H1 (cell line): ENCODE data around the gene MRPS17. TPM values are rescaled to one million over a fixed set of nuclear protein-coding genes. Genes with fewer than 3 reads are reported as not detected.

Experiments used
- CBX8 ChIP-seq: fragments of 300-800, 300-1000 bp; sonication (generic); IDR thresholded peaks from 2 replicates; pipeline ENCODE4 v1.7.1; 2016; ENCODE audit warnings: low read depth, low read length, borderline replicate concordance
- CHD7 ChIP-seq: fragments of 300-600 bp; sonication (generic); IDR thresholded peaks from 2 replicates; pipeline ENCODE4 v1.7.1; 2012; ENCODE audit warnings: low read length, moderate library complexity, mild to moderate bottlenecking, inconsistent platforms; ENCODE audit not compliant: insufficient replicate concordance
- polyA plus RNA-seq, 7 experiments: library from polyadenylated mRNA; depleted of rRNA in 3 of 7; stranded (reverse) in 5 of 7; unstranded in 2 of 7; fragments of >200 nt in 5 of 7; fragments of 200-250 nt in 2 of 7; gene quantifications; 1 replicate in 5 of 7; 2 replicates in 1 of 7; 4 replicates in 1 of 7; pipeline versions ENCODE4 v1.2.1 to v1.2.3, GENCODE V29; 2011 to 2013; ENCODE audit warnings: missing spikeins in 2 of 7, mixed read lengths in 2 of 7
- total RNA-seq: library from RNA; stranded (reverse); fragmentation: NEBNext Ultra II Directional; extraction: Animal tissue kit (Norgen Biotek cat#: 25700); gene quantifications from 2 replicates; pipeline ENCODE4 v1.2.1, GENCODE V29; 2021

The MRPS17 gene
- total and polyA plus RNA-seq, 2 of the 8 experiments (the other 6 are each of a cell fraction or from before 2014, with no cell fraction given), result 15.8 to 27.3 TPM

- no peak for TF ChIP-seq CHD7
- TF ChIP-seq CBX8, result no peak
Observed at GRCh38 chr7:55973747-55974250, 22.1 kb downstream of the MRPS17 start (continued).
